ENCODE results near the gene KRT31.
"Not testable (repeated sequence)": the region's sequence is repeated elsewhere in the genome, so short reads cannot be mapped to it uniquely, and the experiment has no call there.

The KRT31 gene

GRCh38 chr17:41383690-41384089 lies 13.7 kb downstream of the KRT31 start:
- no peak for DNase-seq

GRCh38 chr17:41382394-41382793 lies 15.0 kb downstream of the KRT31 start:
- DNase-seq = no peak

GRCh38 chr17:41381943-41382342 lies 15.5 kb downstream of the KRT31 start, which contains the start of gene KRT34:
TSS of gene KRT34 (minus strand) at chr17:41382306. CDS start at chr17:41382246, 60 bp downstream.
- DNase-seq = not testable (repeated sequence)

GRCh38 chr17:41380091-41380490 lies 17.3 kb downstream of the KRT31 start:
- DNase-seq = not testable (repeated sequence)

GRCh38 chr17:41377546-41377945 lies 19.9 kb downstream of the KRT31 start:
- no peak for DNase-seq

GRCh38 chr17:41369713-41370112 lies 27.7 kb downstream of the KRT31 start, which contains the start of gene KRT33B:
TSS of gene KRT33B (minus strand) at chr17:41369813. CDS start at chr17:41369750, 63 bp downstream.
- no peak for DNase-seq

- DNase-seq = no peak
These were observed 28.4 kb downstream of the KRT31 start for GRCh38 chr17:41369023-41369422.

GRCh38 chr17:41367426-41368075 lies 29.9 kb downstream of the KRT31 start:
- no peak for DNase-seq

- no peak for DNase-seq
These were observed 31.3 kb downstream of the KRT31 start for GRCh38 chr17:41366070-41366469.

- no peak for DNase-seq
These were observed 33.5 kb downstream of the KRT31 start for GRCh38 chr17:41363881-41364280.

GRCh38 chr17:41360296-41360995 lies 37.0 kb downstream of the KRT31 start:
- DNase-seq = no peak

GRCh38 chr17:41354536-41354935 lies 42.9 kb downstream of the KRT31 start:
- no peak for DNase-seq

- no peak for DNase-seq
These were observed 44.6 kb downstream of the KRT31 start for GRCh38 chr17:41352597-41353366.

- DNase-seq = no peak
These were observed 46.2 kb downstream of the KRT31 start for GRCh38 chr17:41351177-41351576.

GRCh38 chr17:41350381-41350878 lies 47.0 kb downstream of the KRT31 start, which contains the start of gene KRT33A:
TSS of gene KRT33A (minus strand) at chr17:41350828. CDS start at chr17:41350767, 61 bp downstream.
- DNase-seq = not testable (repeated sequence)

GRCh38 chr17:41347869-41348760 lies 49.3 kb downstream of the KRT31 start:
- DNase-seq = no peak

GRCh38 chr17:41346421-41346820 lies 51.0 kb downstream of the KRT31 start:
- not testable (repeated sequence) for DNase-seq

GRCh38 chr17:41345992-41346391 lies 51.4 kb downstream of the KRT31 start:
- DNase-seq = no peak

Measured in NCI-H1092 (cell line).